ENCODE results near the gene MRPL53.
A peak's percentile ranks its signal among the peaks of the same experiment; 100 is the strongest.
"Not testable (repeated sequence)": the region's sequence is repeated elsewhere in the genome, so short reads cannot be mapped to it uniquely, and the experiment has no call there.

Gene MRPL53

DNA sequence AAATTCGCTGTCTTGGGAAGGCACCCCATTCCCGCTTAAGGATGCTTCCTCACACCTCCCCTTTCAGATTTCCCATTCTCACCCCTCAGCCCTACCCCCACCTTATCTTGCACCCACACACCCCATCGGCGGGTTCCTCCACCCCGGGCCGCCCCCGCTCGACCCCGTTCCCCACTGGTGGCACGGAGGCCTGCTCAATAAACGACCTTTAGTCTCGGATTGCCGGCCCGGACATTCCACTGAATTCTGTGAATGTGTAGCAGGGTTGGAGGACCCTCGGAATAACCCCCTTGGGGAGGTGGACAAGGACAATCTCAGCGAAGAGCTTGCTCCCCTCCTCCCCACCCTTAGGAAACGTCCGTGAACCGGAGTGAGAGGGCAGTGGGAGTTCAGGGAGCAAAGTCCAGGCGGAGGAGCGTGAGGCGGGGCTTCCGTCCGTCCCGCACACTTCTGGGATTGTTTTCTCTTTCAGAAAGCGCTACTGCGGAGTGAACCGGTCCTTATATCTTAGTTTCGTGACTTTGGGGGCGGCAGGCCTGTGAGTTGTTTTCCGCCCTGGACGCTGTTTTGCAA is 29.8 kb upstream of the MRPL53 start:
- DNase-seq (ENCODE audit: low read depth) = no peak

DNA sequence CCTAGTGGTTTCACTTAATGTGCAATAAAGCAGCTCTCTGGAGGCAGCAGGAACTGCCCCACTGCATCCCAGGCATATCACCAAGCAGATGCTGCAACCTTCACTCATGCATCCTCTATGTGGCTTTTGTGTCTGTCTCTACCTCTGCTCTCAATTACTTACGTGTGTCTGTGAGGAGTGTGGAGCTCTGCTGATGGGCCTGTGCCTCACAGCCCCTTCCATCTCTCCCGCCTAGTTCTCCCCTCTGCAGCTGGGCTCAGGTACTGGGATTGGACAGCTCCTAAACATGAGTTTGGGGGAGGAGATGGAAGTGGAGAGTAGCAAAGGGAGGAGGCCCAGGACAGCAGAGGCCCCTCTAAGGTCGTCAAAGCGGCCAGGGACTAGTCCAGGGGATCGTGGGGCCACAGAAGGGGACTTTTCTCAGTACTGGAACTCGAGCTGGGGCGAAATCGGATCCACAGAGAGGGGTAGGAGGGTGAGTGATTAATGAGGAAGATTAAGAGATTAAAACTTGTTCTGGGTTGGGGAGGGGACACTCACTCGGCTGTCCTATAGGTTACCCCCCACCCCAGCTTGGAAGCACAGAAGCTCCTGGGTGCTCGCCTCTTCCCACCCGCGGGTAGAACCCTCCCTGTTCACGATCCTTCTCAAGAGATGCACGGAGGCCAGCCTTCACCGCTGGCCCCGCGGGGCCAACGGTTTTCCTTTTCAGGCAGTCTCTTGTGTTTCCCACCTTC is 29.0 kb upstream of the MRPL53 start:
- DNase-seq (ENCODE audit: low read depth) = no peak

- no peak for DNase-seq (ENCODE audit: low read depth)
These were observed 28.1 kb upstream of the MRPL53 start for GRCh38 chr2:74500578-74500946.

DNA sequence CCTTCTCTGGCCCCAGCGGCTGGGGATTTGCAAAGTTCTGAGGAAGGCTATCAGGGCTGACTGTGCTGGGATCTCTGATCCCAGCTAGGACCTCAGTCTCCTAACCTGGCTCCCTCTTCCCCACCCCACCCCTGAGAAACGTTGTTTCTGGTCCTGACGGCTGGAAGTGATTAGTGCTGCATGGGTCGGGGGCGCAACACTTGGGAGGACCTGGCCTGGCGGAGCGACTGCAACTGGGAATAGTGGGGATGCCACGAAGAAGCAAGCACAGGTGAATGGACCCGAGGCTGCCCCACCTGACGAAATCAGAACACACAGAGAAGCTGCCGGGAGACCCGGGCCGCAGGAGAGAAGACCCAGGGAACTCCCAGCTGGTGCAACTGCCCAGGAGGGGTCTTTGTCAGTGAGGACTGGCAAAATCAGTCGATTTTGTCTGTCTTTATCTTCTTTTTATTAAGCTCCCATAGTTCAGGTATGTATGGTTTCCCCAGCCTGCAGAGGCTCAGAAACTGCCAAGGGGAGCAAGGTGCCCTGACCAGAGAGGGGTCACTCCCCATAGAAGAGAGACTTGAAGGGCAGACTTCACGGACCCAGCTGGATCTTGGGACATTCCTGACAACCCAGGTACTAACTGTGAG is 27.6 kb upstream of the MRPL53 start:
- no peak for DNase-seq (ENCODE audit: low read depth)

GRCh38 chr2:74499267-74499939 is 26.9 kb upstream of the MRPL53 start, which contains the start of gene LBX2:
LBX2 (minus strand) TSS chr2:74499603; CDS start chr2:74499537, 66 bp downstream.
- no peak for DNase-seq (ENCODE audit: low read depth)

DNA sequence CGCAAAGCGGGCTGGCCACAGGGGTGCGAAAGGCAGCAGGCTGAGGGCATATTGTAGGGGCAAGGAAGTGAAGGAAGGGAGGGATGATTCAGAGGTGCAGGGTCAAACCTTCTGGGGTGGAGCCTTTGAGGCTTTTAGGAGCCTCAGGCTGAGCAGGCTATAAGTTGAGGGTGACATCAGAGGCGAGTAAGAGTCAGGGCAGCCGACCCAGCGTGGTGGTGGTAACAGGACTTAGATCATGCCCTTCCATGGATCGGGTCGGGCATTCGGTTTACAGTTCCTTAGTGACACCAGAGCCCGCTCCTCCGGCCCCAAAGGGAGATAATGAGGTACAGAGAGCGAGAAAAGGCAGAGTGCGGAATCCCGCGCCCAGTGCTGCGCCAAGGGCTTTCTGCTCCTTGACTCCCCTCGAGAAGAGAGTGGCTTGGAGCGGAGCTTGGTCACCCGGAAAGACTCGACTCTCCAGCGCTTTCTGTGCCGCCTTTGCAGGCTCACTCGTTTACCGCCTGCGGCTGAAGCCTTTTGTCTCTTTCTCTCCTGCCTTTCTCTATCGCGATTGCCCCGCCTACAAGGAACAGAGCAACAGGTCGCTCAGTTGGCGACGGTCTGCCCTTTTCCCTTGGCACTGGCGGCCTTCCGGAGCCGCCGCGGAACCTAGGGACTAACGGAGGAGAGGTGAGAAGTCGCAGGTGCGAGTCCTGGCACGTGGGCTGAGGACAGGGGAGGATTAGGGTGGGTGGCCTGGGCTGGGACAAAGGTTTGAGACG is 26.2 kb upstream of the MRPL53 start:
- DNase-seq (ENCODE audit: low read depth) = no peak

DNA sequence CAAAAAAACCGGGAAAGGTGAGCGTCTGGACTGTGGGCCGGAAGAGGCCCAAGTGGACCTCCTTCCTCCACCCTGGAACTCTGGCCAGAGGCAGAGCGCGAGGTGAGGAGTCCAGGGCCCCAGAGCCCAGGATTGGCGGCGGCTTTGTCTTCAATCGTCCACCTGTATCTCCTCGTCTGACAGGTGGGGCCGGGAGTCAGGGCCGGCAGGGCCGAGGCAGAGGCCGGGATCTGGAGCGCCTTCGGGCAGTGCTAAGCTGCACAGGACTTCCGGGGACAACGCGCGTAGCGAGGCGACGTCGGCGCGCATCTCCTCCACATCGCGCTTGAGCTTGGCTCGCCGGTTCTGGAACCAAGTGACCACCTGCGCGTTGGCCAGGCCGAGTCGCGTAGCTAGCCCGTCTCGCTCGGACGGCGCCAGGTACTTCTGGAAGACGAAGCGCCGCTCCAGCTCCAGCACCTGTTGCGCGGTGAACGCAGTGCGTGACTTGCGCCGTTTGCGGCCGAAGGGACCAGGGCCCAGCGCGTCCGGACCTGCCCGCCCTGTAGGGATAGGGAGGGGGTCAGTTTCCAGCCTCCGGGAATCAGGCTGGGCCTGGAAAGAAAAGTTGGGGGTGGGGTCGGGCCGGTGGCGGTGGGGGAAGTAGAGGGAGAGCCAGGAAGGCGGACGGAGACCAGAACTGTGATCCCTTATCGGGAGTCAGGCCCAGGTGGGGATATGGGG is 25.5 kb upstream of the MRPL53 start:
- DNase-seq (ENCODE audit: low read depth) = no peak

- DNase-seq (ENCODE audit: low read depth) = no peak
These were observed 24.7 kb upstream of the MRPL53 start for GRCh38 chr2:74496997-74497776.

DNA sequence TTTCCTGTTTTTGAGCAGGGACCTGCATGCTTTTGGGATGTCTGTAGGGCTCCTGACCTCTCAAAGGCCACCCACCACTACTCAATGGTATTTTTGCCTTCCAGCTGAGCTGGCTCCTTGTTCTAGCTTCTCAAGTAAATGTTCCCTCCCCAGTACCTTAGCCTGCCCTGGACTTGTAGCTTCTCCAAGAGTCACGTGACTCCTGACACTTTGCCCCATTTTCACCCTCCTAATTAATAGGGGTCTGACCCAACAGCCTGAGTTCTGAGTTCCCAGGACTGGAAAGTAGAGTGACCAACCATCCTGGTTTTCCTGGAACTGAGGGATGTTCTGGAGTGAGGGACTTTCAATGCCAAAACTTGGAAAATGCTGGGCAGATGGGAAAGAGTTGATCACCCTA is 23.0 kb upstream of the MRPL53 start:
- DNase-seq (ENCODE audit: low read depth) = no peak

DNA sequence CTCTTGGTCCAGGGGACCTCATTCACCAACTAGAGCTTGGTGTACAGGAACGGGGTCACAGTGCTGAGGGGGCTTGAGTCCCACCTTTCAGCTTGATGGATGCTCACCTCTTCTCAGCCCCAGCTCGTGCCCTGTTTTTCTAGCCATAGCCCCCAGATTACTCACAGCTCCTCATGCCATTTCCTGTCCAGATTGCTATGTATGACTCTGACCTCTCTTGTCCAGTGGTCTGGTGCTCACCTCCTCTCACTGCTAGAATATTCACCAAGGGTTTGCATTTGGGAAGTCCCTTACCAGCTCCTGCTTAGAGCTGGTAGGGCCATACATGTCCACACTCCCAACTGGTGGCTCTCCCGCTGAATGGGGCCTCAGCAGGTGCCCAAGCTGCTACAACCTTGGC is 21.1 kb upstream of the MRPL53 start:
- no peak for DNase-seq (ENCODE audit: low read depth)

DNA sequence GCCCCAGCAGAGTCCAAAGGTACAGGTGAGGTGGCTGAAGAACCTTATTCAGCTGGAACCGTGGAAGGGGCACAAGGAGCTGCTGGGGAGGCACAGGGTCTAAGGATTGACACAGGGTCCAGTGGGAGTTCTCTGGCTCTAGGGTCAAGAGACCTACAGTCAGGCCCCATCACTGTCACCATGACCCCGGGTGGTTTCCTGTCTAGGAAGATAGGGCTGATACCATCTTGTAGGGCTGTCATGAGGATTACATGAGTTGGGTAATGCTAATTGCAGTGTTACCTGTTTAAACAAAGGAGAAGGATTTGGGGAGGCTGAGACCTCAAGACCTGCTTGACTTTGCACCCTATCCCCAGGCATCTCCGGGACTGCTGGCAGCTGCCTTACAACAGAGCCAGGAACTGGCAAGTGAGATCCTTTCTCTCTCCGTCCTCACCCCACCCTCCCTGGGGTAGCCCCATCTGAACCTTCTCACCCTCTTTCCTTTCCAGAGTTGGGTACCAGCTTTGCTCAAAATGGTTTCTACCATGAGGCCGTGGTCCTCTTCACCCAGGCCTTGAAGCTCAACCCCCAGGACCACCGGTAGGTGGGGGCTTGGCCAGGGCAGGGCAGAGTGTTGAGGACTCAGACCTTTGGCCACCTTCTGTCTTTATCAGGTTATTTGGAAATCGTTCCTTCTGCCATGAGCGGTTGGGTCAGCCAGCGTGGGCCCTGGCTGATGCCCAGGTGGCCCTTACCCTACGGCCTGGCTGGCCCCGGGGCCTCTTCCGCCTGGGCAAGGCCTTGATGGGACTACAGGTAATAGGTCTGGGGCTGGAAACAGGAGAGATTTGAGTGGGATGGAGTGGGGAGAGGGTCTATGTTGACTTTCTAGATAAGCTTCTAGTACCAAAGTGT is 19.4 kb upstream of the MRPL53 start:
- no peak for DNase-seq (ENCODE audit: low read depth)

DNA sequence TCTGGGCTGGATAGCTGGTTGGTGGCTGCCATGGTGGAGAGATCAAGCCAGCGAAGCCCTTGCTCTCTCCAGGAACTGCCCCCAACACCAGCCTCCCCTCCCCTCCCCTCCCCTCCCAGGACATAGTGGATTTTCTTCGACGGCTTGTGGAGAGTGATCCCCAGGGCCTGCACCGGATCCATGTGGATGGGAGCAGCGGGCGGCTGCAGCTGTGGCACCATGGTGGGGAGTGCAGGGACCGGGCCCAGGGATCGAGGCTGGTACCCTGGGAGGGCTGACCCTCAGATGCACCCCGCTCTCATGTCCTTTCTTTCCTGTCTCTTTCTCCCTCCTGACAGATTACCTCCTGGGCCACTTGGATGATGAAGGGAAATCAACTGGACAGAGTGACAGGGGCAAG is 17.4 kb upstream of the MRPL53 start:
- no peak for DNase-seq (ENCODE audit: low read depth)

DNA sequence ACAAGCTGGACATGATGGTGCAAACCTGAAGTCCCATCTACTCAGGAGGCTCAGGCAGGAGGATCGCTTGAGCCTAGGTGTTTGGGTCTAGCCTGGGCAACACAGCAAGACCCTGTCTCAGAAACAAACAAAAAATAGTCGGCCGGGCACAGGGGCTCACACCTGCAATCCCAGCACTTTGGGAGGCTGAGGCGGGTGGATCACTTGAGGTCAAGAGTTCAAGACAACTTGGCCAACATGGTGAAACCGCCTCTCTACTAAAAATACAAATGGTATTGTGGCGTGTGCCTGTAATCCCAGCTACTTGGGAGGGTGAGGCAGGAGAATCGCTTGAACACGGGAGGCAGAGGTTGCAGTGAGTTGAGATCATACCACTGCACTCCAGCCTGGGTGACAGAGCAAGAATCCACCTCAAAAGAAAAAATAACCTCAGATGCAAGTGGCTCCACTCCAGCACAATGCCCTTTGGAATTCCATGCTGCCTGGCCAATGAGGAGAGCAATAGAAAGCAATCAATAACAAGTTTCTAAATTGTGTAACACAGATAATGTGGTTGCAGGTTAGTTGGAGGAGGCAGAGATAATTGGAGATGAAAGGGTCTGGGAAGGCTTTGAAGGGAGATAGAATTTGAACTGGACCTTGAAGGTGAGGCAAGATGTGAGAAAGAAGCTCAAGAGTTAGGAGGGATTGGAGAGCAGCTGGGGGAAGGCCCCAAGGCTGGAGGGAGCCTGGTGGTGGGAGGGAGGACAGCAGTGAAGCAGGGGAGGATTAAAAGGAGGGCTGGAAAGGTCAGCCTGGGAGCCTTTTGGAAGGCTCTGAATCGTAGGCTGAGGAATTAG is 16.4 kb upstream of the MRPL53 start:
- no peak for DNase-seq (ENCODE audit: low read depth)

- DNase-seq (ENCODE audit: low read depth) = no peak
These were observed 13.7 kb upstream of the MRPL53 start for GRCh38 chr2:74486141-74486540.

DNA sequence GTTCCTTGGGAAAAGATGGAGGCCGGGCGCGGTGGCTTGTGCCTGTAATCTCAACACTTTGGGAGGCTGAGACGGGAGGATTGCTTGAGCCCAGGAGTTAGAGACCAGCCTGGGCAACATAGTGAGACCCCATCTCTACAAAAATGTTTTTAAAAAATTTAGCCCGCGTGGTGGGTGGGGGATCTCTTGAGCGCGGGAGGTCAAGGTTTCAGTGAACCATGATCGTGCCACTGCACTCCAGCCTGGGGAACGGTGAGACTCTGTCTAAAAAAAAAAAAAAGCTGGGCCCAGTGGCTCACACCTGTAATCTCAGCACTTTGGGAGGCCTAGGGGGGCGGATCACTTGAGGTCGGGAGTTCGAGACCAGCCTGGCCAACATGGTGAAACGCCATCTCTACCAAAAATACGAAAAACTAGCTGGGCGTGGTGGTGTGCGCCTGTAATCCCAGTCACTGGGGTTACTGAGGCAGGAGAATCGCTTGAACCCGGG is 11.2 kb upstream of the MRPL53 start:
- DNase-seq (ENCODE audit: low read depth) = not testable (repeated sequence)

GRCh38 chr2:74482801-74483674 is 10.6 kb upstream of the MRPL53 start, which contains the start of the genes CCDC142 and TTC31:
CCDC142 (minus strand) TSS chr2:74482998; CDS start chr2:74482837, 161 bp downstream.
TTC31 (plus strand) TSS chr2:74483081; CDS start chr2:74483096, 15 bp downstream.
- peak; percentile 86 for DNase-seq (ENCODE audit: low read depth)

All from stimulated activated CD8-positive, alpha-beta memory T cell treated with anti-CD3 and anti-CD28 coated beads, Interleukin-12 subunit alpha, Interleukin-12 subunit beta, amount 100 ng/mL, for 1 hour (primary cell).